Measurements from ENCODE around the gene BOD1L1.

BOD1L1 gene

GRCh38 chr4:13641084-13641483 lies 13.6 kb upstream of the BOD1L1 start:
- no peak overlapping the region for H3K4me3 Mint-ChIP-seq
- no peak overlapping the region for H3K27ac Mint-ChIP-seq
- H3K27me3 Mint-ChIP-seq = peaks cover 52% of the 10 kb centered on the region
- H3K4me1 Mint-ChIP-seq (ENCODE audit: low read depth) = no peaks in the 10 kb centered on the region
- H3K36me3 Mint-ChIP-seq (ENCODE audit: low read depth) = no peaks in the 10 kb centered on the region
- no peaks in the 10 kb centered on the region for H3K9me3 Mint-ChIP-seq
- no peak for DNase-seq

GRCh38 chr4:13640149-13640940 lies 12.8 kb upstream of the BOD1L1 start:
- peaks cover 46% of the 10 kb centered on the region for H3K27me3 Mint-ChIP-seq
- H3K36me3 Mint-ChIP-seq (ENCODE audit: low read depth) = no peaks in the 10 kb centered on the region
- H3K4me1 Mint-ChIP-seq (ENCODE audit: low read depth) = no peaks in the 10 kb centered on the region
- DNase-seq = no peak
- H3K9me3 Mint-ChIP-seq = no peaks in the 10 kb centered on the region
- H3K27ac Mint-ChIP-seq = no peak overlapping the region
- H3K4me3 Mint-ChIP-seq = no peak overlapping the region

GRCh38 chr4:13635286-13635799 lies 7.8 kb upstream of the BOD1L1 start:
- Mint-ChIP-seq H3K4me1 (ENCODE audit: low read depth) (no peaks in the 10 kb centered on the region), H3K36me3 (ENCODE audit: low read depth) (no peaks in the 10 kb centered on the region), H3K4me3 (no peak overlapping the region), H3K27me3 (peaks cover 22% of the 10 kb centered on the region), H3K27ac (no peak overlapping the region), H3K9me3 (no peaks in the 10 kb centered on the region)
- DNase-seq = no peak

- DNase-seq = no peak
- peaks cover 8% of the 10 kb centered on the region for H3K27me3 Mint-ChIP-seq
- H3K4me1 Mint-ChIP-seq (ENCODE audit: low read depth) = peaks cover 5% of the 10 kb centered on the region
- no peak overlapping the region for H3K27ac Mint-ChIP-seq
- H3K9me3 Mint-ChIP-seq = no peaks in the 10 kb centered on the region
- no peak overlapping the region for H3K4me3 Mint-ChIP-seq
- no peaks in the 10 kb centered on the region for H3K36me3 Mint-ChIP-seq (ENCODE audit: low read depth)
Measured at GRCh38 chr4:13633671-13634070, 6.1 kb upstream of the BOD1L1 start.

- peak overlapping the region; percentile 98 for H3K27ac Mint-ChIP-seq
- DNase-seq = no peak
- peaks cover 54% of the 10 kb centered on the region for H3K4me1 Mint-ChIP-seq (ENCODE audit: low read depth)
- no peaks in the 10 kb centered on the region for H3K27me3 Mint-ChIP-seq
- H3K9me3 Mint-ChIP-seq = no peaks in the 10 kb centered on the region
- H3K36me3 Mint-ChIP-seq (ENCODE audit: low read depth) = peaks cover 30% of the 10 kb centered on the region
- H3K4me3 Mint-ChIP-seq = peak overlapping the region; percentile 98
Measured at GRCh38 chr4:13627178-13627605, 333 bp downstream of the BOD1L1 start.

GRCh38 chr4:13626492-13627177 lies 890 bp downstream of the BOD1L1 start:
- Mint-ChIP-seq H3K4me1 (ENCODE audit: low read depth) (peaks cover 56% of the 10 kb centered on the region), H3K4me3 (peak overlapping the region; percentile 84), H3K36me3 (ENCODE audit: low read depth) (peaks cover 30% of the 10 kb centered on the region), H3K27ac (peak overlapping the region; percentile 89), H3K9me3 (no peaks in the 10 kb centered on the region), H3K27me3 (no peaks in the 10 kb centered on the region)
- DNase-seq = no peak

- peak overlapping the region; percentile 16 for H3K27ac Mint-ChIP-seq
- H3K4me3 Mint-ChIP-seq = no peak overlapping the region
- peaks cover 65% of the 10 kb centered on the region for H3K36me3 Mint-ChIP-seq (ENCODE audit: low read depth)
- DNase-seq = no peak
- H3K4me1 Mint-ChIP-seq (ENCODE audit: low read depth) = peaks cover 50% of the 10 kb centered on the region
- no peaks in the 10 kb centered on the region for H3K27me3 Mint-ChIP-seq
- no peaks in the 10 kb centered on the region for H3K9me3 Mint-ChIP-seq
Measured at GRCh38 chr4:13618212-13618806, 9.2 kb downstream of the BOD1L1 start.

GRCh38 chr4:13617801-13618200 lies 9.7 kb downstream of the BOD1L1 start:
- Mint-ChIP-seq H3K4me3 (no peak overlapping the region), H3K4me1 (ENCODE audit: low read depth) (peaks cover 44% of the 10 kb centered on the region), H3K27me3 (no peaks in the 10 kb centered on the region), H3K36me3 (ENCODE audit: low read depth) (peaks cover 69% of the 10 kb centered on the region), H3K9me3 (no peaks in the 10 kb centered on the region), H3K27ac (no peak overlapping the region)
- DNase-seq = no peak

GRCh38 chr4:13616597-13616996 lies 10.9 kb downstream of the BOD1L1 start:
- H3K4me1 Mint-ChIP-seq (ENCODE audit: low read depth) = peaks cover 38% of the 10 kb centered on the region
- H3K36me3 Mint-ChIP-seq (ENCODE audit: low read depth) = peaks cover 80% of the 10 kb centered on the region
- H3K27me3 Mint-ChIP-seq = no peaks in the 10 kb centered on the region
- H3K9me3 Mint-ChIP-seq = no peaks in the 10 kb centered on the region
- no peak overlapping the region for H3K27ac Mint-ChIP-seq
- H3K4me3 Mint-ChIP-seq = no peak overlapping the region
- no peak for DNase-seq

GRCh38 chr4:13615161-13615560 lies 12.4 kb downstream of the BOD1L1 start:
- no peak for DNase-seq
- Mint-ChIP-seq H3K36me3 (ENCODE audit: low read depth) (peaks cover 91% of the 10 kb centered on the region), H3K4me3 (no peak overlapping the region), H3K27ac (no peak overlapping the region), H3K9me3 (no peaks in the 10 kb centered on the region), H3K27me3 (no peaks in the 10 kb centered on the region), H3K4me1 (ENCODE audit: low read depth) (peaks cover 29% of the 10 kb centered on the region)

GRCh38 chr4:13612569-13612968 lies 15.0 kb downstream of the BOD1L1 start:
- Mint-ChIP-seq H3K27me3 (no peaks in the 10 kb centered on the region), H3K4me3 (no peak overlapping the region), H3K9me3 (no peaks in the 10 kb centered on the region), H3K27ac (no peak overlapping the region), H3K36me3 (ENCODE audit: low read depth) (peaks cover 93% of the 10 kb centered on the region), H3K4me1 (ENCODE audit: low read depth) (peaks cover 25% of the 10 kb centered on the region)
- no peak for DNase-seq

GRCh38 chr4:13611283-13611842 lies 16.2 kb downstream of the BOD1L1 start:
- no peak overlapping the region for H3K4me3 Mint-ChIP-seq
- peaks cover 18% of the 10 kb centered on the region for H3K4me1 Mint-ChIP-seq (ENCODE audit: low read depth)
- peaks cover 93% of the 10 kb centered on the region for H3K36me3 Mint-ChIP-seq (ENCODE audit: low read depth)
- no peak for DNase-seq
- peak overlapping the region; percentile 56 for H3K27ac Mint-ChIP-seq
- H3K9me3 Mint-ChIP-seq = no peaks in the 10 kb centered on the region
- no peaks in the 10 kb centered on the region for H3K27me3 Mint-ChIP-seq

- peaks cover 92% of the 10 kb centered on the region for H3K36me3 Mint-ChIP-seq (ENCODE audit: low read depth)
Measured at GRCh38 chr4:13605330-13605729, 22.2 kb downstream of the BOD1L1 start.

GRCh38 chr4:13601848-13602247 lies 25.7 kb downstream of the BOD1L1 start:
- Mint-ChIP-seq H3K4me3 (no peak overlapping the region), H3K27me3 (no peaks in the 10 kb centered on the region), H3K27ac (no peak overlapping the region), H3K36me3 (ENCODE audit: low read depth) (peaks cover 93% of the 10 kb centered on the region), H3K9me3 (no peaks in the 10 kb centered on the region), H3K4me1 (ENCODE audit: low read depth) (no peaks in the 10 kb centered on the region)
- DNase-seq = no peak

More at GRCh38 chr4:13605330-13605729, 22.2 kb downstream of the BOD1L1 start:
- no peak overlapping the region for H3K4me3 Mint-ChIP-seq
- no peaks in the 10 kb centered on the region for H3K27me3 Mint-ChIP-seq
- no peaks in the 10 kb centered on the region for H3K9me3 Mint-ChIP-seq
- no peak overlapping the region for H3K27ac Mint-ChIP-seq
- no peaks in the 10 kb centered on the region for H3K4me1 Mint-ChIP-seq (ENCODE audit: low read depth)
- DNase-seq = no peak

Data from activated T-cell treated with anti-CD3 and anti-CD28 coated beads, Interleukin-2, amount 50 U/mL, for 24 hours (primary cell).